ENCODE data around the gene ALX4.

Gene ALX4

GRCh38 chr11:44344921-44345320, 35.0 kb upstream of the ALX4 start:
- no peaks in the 10 kb centered on the region for H3K4me1 ChIP-seq (ENCODE audit: control insufficient read depth, insufficient read depth, low read length)
- no peak overlapping the region for H3K4me3 ChIP-seq (ENCODE audit: low read length)
- no peak overlapping the region for H3K27ac ChIP-seq (ENCODE audit: low read depth, low read length)
- peaks cover 2% of the 10 kb centered on the region for H3K27me3 ChIP-seq (ENCODE audit: control insufficient read depth, insufficient read depth, low read length)
- H3K36me3 ChIP-seq (ENCODE audit: control insufficient read depth, insufficient read depth, low read length), result no peaks in the 10 kb centered on the region
- H3K9ac ChIP-seq (ENCODE audit: low read length), result no peak overlapping the region

- H3K36me3 ChIP-seq (ENCODE audit: control insufficient read depth, insufficient read depth, low read length), result no peaks in the 10 kb centered on the region
- H3K9ac ChIP-seq (ENCODE audit: low read length), result no peak overlapping the region
- no peaks in the 10 kb centered on the region for H3K4me1 ChIP-seq (ENCODE audit: control insufficient read depth, insufficient read depth, low read length)
- H3K27ac ChIP-seq (ENCODE audit: low read depth, low read length), result no peak overlapping the region
- peaks cover 2% of the 10 kb centered on the region for H3K27me3 ChIP-seq (ENCODE audit: control insufficient read depth, insufficient read depth, low read length)
- H3K4me3 ChIP-seq (ENCODE audit: low read length), result no peak overlapping the region
Observed at GRCh38 chr11:44344423-44344820, 34.5 kb upstream of the ALX4 start.

- Histone ChIP-seq H3K4me3 (ENCODE audit: low read length) (no peak overlapping the region), H3K27me3 (ENCODE audit: control insufficient read depth, insufficient read depth, low read length) (no peaks in the 10 kb centered on the region), H3K36me3 (ENCODE audit: control insufficient read depth, insufficient read depth, low read length) (no peaks in the 10 kb centered on the region), H3K27ac (ENCODE audit: low read depth, low read length) (no peak overlapping the region), H3K4me1 (ENCODE audit: control insufficient read depth, insufficient read depth, low read length) (no peaks in the 10 kb centered on the region), H3K9ac (ENCODE audit: low read length) (no peak overlapping the region)
Observed at GRCh38 chr11:44343778-44344422, 34.0 kb upstream of the ALX4 start.

GRCh38 chr11:44342616-44343015, 32.7 kb upstream of the ALX4 start:
- Histone ChIP-seq H3K27ac (ENCODE audit: low read depth, low read length) (no peak overlapping the region), H3K36me3 (ENCODE audit: control insufficient read depth, insufficient read depth, low read length) (no peaks in the 10 kb centered on the region), H3K27me3 (ENCODE audit: control insufficient read depth, insufficient read depth, low read length) (no peaks in the 10 kb centered on the region), H3K4me1 (ENCODE audit: control insufficient read depth, insufficient read depth, low read length) (no peaks in the 10 kb centered on the region), H3K9ac (ENCODE audit: low read length) (no peak overlapping the region), H3K4me3 (ENCODE audit: low read length) (no peak overlapping the region)

- Histone ChIP-seq H3K4me1 (ENCODE audit: control insufficient read depth, insufficient read depth, low read length) (no peaks in the 10 kb centered on the region), H3K36me3 (ENCODE audit: control insufficient read depth, insufficient read depth, low read length) (no peaks in the 10 kb centered on the region), H3K4me3 (ENCODE audit: low read length) (no peak overlapping the region), H3K9ac (ENCODE audit: low read length) (no peak overlapping the region), H3K27ac (ENCODE audit: low read depth, low read length) (no peak overlapping the region), H3K27me3 (ENCODE audit: control insufficient read depth, insufficient read depth, low read length) (peaks cover 2% of the 10 kb centered on the region)
Observed at GRCh38 chr11:44340656-44341055, 30.7 kb upstream of the ALX4 start.

- Histone ChIP-seq H3K36me3 (ENCODE audit: control insufficient read depth, insufficient read depth, low read length) (no peaks in the 10 kb centered on the region), H3K9ac (ENCODE audit: low read length) (no peak overlapping the region), H3K4me1 (ENCODE audit: control insufficient read depth, insufficient read depth, low read length) (no peaks in the 10 kb centered on the region), H3K27me3 (ENCODE audit: control insufficient read depth, insufficient read depth, low read length) (peaks cover 4% of the 10 kb centered on the region), H3K4me3 (ENCODE audit: low read length) (no peak overlapping the region), H3K27ac (ENCODE audit: low read depth, low read length) (no peak overlapping the region)
Observed at GRCh38 chr11:44339530-44339883, 29.6 kb upstream of the ALX4 start.

GRCh38 chr11:44338698-44339529, 29.0 kb upstream of the ALX4 start:
- no peak overlapping the region for H3K9ac ChIP-seq (ENCODE audit: low read length)
- no peaks in the 10 kb centered on the region for H3K36me3 ChIP-seq (ENCODE audit: control insufficient read depth, insufficient read depth, low read length)
- H3K4me1 ChIP-seq (ENCODE audit: control insufficient read depth, insufficient read depth, low read length), result no peaks in the 10 kb centered on the region
- no peak overlapping the region for H3K27ac ChIP-seq (ENCODE audit: low read depth, low read length)
- peaks cover 8% of the 10 kb centered on the region for H3K27me3 ChIP-seq (ENCODE audit: control insufficient read depth, insufficient read depth, low read length)
- H3K4me3 ChIP-seq (ENCODE audit: low read length), result no peak overlapping the region

GRCh38 chr11:44338026-44338425, 28.1 kb upstream of the ALX4 start:
- no peak overlapping the region for H3K27ac ChIP-seq (ENCODE audit: low read depth, low read length)
- H3K4me1 ChIP-seq (ENCODE audit: control insufficient read depth, insufficient read depth, low read length), result no peaks in the 10 kb centered on the region
- H3K4me3 ChIP-seq (ENCODE audit: low read length), result no peak overlapping the region
- H3K36me3 ChIP-seq (ENCODE audit: control insufficient read depth, insufficient read depth, low read length), result no peaks in the 10 kb centered on the region
- no peak overlapping the region for H3K9ac ChIP-seq (ENCODE audit: low read length)
- peaks cover 8% of the 10 kb centered on the region for H3K27me3 ChIP-seq (ENCODE audit: control insufficient read depth, insufficient read depth, low read length)

- no peaks in the 10 kb centered on the region for H3K4me1 ChIP-seq (ENCODE audit: control insufficient read depth, insufficient read depth, low read length)
- no peaks in the 10 kb centered on the region for H3K36me3 ChIP-seq (ENCODE audit: control insufficient read depth, insufficient read depth, low read length)
- H3K27me3 ChIP-seq (ENCODE audit: control insufficient read depth, insufficient read depth, low read length), result peaks cover 10% of the 10 kb centered on the region
- H3K4me3 ChIP-seq (ENCODE audit: low read length), result no peak overlapping the region
- no peak overlapping the region for H3K9ac ChIP-seq (ENCODE audit: low read length)
- H3K27ac ChIP-seq (ENCODE audit: low read depth, low read length), result no peak overlapping the region
Observed at GRCh38 chr11:44335919-44336318, 26.0 kb upstream of the ALX4 start.

GRCh38 chr11:44335052-44335760, 25.3 kb upstream of the ALX4 start:
- Histone ChIP-seq H3K4me3 (ENCODE audit: low read length) (no peak overlapping the region), H3K27me3 (ENCODE audit: control insufficient read depth, insufficient read depth, low read length) (peaks cover 10% of the 10 kb centered on the region), H3K27ac (ENCODE audit: low read depth, low read length) (no peak overlapping the region), H3K9ac (ENCODE audit: low read length) (no peak overlapping the region), H3K4me1 (ENCODE audit: control insufficient read depth, insufficient read depth, low read length) (no peaks in the 10 kb centered on the region), H3K36me3 (ENCODE audit: control insufficient read depth, insufficient read depth, low read length) (no peaks in the 10 kb centered on the region)

GRCh38 chr11:44334356-44335004, 24.5 kb upstream of the ALX4 start:
- Histone ChIP-seq H3K27me3 (ENCODE audit: control insufficient read depth, insufficient read depth, low read length) (peaks cover 11% of the 10 kb centered on the region), H3K4me1 (ENCODE audit: control insufficient read depth, insufficient read depth, low read length) (no peaks in the 10 kb centered on the region), H3K9ac (ENCODE audit: low read length) (no peak overlapping the region), H3K27ac (ENCODE audit: low read depth, low read length) (no peak overlapping the region), H3K36me3 (ENCODE audit: control insufficient read depth, insufficient read depth, low read length) (no peaks in the 10 kb centered on the region), H3K4me3 (ENCODE audit: low read length) (no peak overlapping the region)
